Endothelial cell of umbilical vein (primary cell): ENCODE measurements around the gene CD226. TPM values are rescaled to one million over a fixed set of nuclear protein-coding genes. Genes with fewer than 3 reads are reported as not detected.
"Not testable (repeated sequence)": the region's sequence is repeated elsewhere in the genome, so short reads cannot be mapped to it uniquely, and the experiment has no call there.

Experiments
- BruUV-seq: library from RNA; stranded (reverse); fragments of 400-500 nt; replicated peaks from 2 replicates; lab custom pipeline; 2021; lab: Mats Ljungman, UMichigan
- CTCF ChIA-PET: fragments of 300-600, 350-600 bp; sonication (Branson Sonifier 250); formaldehyde crosslinking; loops from one replicate; lab custom pipeline; 2021; ENCODE audit warnings: antibody characterized with exemption, inconsistent platforms; lab: Charles Lee
- POLR2A ChIA-PET: fragments of 300-600, 350-600 bp; sonication (Branson Sonifier 250); formaldehyde crosslinking; loops from one replicate; lab custom pipeline; 2021; ENCODE audit warnings: antibody characterized with exemption, inconsistent platforms; lab: Charles Lee
- DNase-seq: peaks from one replicate; pipeline ENCODE4 v3.0.0-alpha.2; 2011; ENCODE audit warnings: low read depth, low spot score
- FAIRE-seq: peaks from 2 replicates; lab custom pipeline; 2011; peaks lifted over from hg19 to GRCh38; lab: Jason Lieb, UNC
- H2AFZ ChIP-seq: 2 replicates; pipeline ENCODE4 v1.6.0; 2012; ENCODE audit warnings: low read depth, low read length, control low read depth, inconsistent platforms
- H3K27ac ChIP-seq: 2 replicates; pipeline ENCODE4 v1.5.1; 2011; ENCODE audit warnings: low read depth, mild to moderate bottlenecking, control low read depth, low read length, moderate library complexity; ENCODE audit not compliant: insufficient read depth
- H3K27me3 ChIP-seq, 2 experiments: 2 replicates each; pipeline versions ENCODE4 v1.6.0 to v1.6.1; 2011; ENCODE audit warnings: low read length in 2 of 2, mixed read lengths in 1 of 2; ENCODE audit not compliant: control insufficient read depth in 2 of 2, insufficient read depth in 2 of 2
- H3K36me3 ChIP-seq, 2 experiments: 2 replicates in 1 of 2; 3 replicates in 1 of 2; pipeline ENCODE4 v1.5.1; 2011; ENCODE audit warnings: low read length in 2 of 2, mild to moderate bottlenecking in 1 of 2, moderate library complexity in 1 of 2; ENCODE audit not compliant: control insufficient read depth in 2 of 2, insufficient read depth in 2 of 2; ENCODE audit errors: extremely low read depth in 1 of 2
- H3K4me1 ChIP-seq: 3 replicates; pipeline ENCODE4 v1.5.1; 2011; ENCODE audit warnings: mild to moderate bottlenecking, low read length; ENCODE audit not compliant: control insufficient read depth, insufficient read depth; ENCODE audit errors: extremely low read depth
- H3K4me2 ChIP-seq: 2 replicates; pipeline ENCODE4 v1.6.1; 2011; ENCODE audit warnings: low read length, control low read depth, mixed read lengths; ENCODE audit not compliant: insufficient read depth
- H3K4me3 ChIP-seq, 3 experiments: fragments of 200-600 bp in 1 of 3; sonication (generic), shearing (Covaris generic) in 1 of 3; replicated peaks in 1 of 3; 2 replicates each; pipeline ENCODE4 v1.5.1; 2011 to 2016; ENCODE audit warnings: control low read depth in 3 of 3, low read length in 3 of 3, mild to moderate bottlenecking in 2 of 3, inconsistent platforms in 1 of 3, low read depth in 1 of 3, moderate library complexity in 1 of 3; ENCODE audit not compliant: insufficient read depth in 1 of 3
- H3K79me2 ChIP-seq: 2 replicates; pipeline ENCODE4 v1.6.0; 2012; ENCODE audit warnings: low read length, inconsistent platforms; ENCODE audit not compliant: control insufficient read depth, insufficient read depth
- H3K9ac ChIP-seq: replicated peaks from 2 replicates; pipeline ENCODE3; 2011; ENCODE audit warnings: low read length, control low read depth; ENCODE audit not compliant: insufficient read depth; ENCODE audit errors: extremely low read depth
- H3K9me1 ChIP-seq: replicated peaks from 3 replicates; pipeline ENCODE4 v1.6.0; 2011; ENCODE audit warnings: mild to moderate bottlenecking, low read length; ENCODE audit not compliant: control insufficient read depth, insufficient read depth; ENCODE audit errors: extremely low read depth
- H3K9me3 ChIP-seq: replicated peaks from 2 replicates; pipeline ENCODE4 v1.5.1; 2012; ENCODE audit warnings: low read length, inconsistent platforms; ENCODE audit not compliant: control insufficient read depth, insufficient read depth
- H4K20me1 ChIP-seq: replicated peaks from 2 replicates; pipeline ENCODE3; 2011; ENCODE audit warnings: mild to moderate bottlenecking, low read length; ENCODE audit not compliant: control insufficient read depth, insufficient read depth; ENCODE audit errors: extremely low read depth
- EZH2 ChIP-seq: IDR thresholded peaks from 2 replicates; pipeline ENCODE4 v1.6.1; 2012; ENCODE audit warnings: borderline replicate concordance, low read depth, mild to moderate bottlenecking, moderate library complexity, low read length, inconsistent platforms; ENCODE audit not compliant: severe bottlenecking
- GATA2 ChIP-seq: IDR thresholded peaks from 2 replicates; pipeline ENCODE4 v1.7.0; 2011; ENCODE audit warnings: low read depth, mild to moderate bottlenecking, moderate library complexity, mixed read lengths, low read length; ENCODE audit not compliant: insufficient read length, insufficient read depth
- MYC ChIP-seq: IDR thresholded peaks from one replicate; pipeline ENCODE4 v1.6.1; 2011; ENCODE audit warnings: mild to moderate bottlenecking, low read depth, low read length
- dilution Hi-C: fragments of 300-500 bp; cut with MboI; formaldehyde crosslinking; loops from one replicate; pipeline ENCODE4 v1.15.0; 2019; ENCODE audit warnings: low sequenced_read_pairs; ENCODE audit not compliant: extremely low pct_ligation_motif_present
- intact Hi-C: fragments of 100-400 bp; cut with micrococcal nuclease; formaldehyde crosslinking; loops from one replicate; pipeline ENCODE4 v1.10.0; 2022
- polyA plus RNA-seq, 4 experiments: library from polyadenylated mRNA; depleted of rRNA in 3 of 4; stranded (reverse) in 3 of 4; unstranded in 1 of 4; fragments of >200 nt; gene quantifications; 2 replicates each; pipeline versions ENCODE4 v1.2.1 to v1.2.3, GENCODE V29; 2011 to 2012; ENCODE audit warnings: missing spikeins in 1 of 4
- total RNA-seq: library from RNA; stranded (reverse); gene quantifications from 2 replicates; pipeline ENCODE4 v1.2.3, GENCODE V29; 2021
- TF ChIP-seq, protein P1 (sequence below), 2 donors: IDR thresholded peaks; 1 replicate in 1 of 2; 2 replicates in 1 of 2; pipeline ENCODE4 v1.5.1; 2011; ENCODE audit warnings: low read length in 2 of 2, mild to moderate bottlenecking in 2 of 2, moderate library complexity in 2 of 2, control low read depth in 1 of 2, inconsistent platforms in 1 of 2, low read depth in 1 of 2; ENCODE audit not compliant: insufficient read depth in 1 of 2; ENCODE audit errors: extremely low read depth in 1 of 2

CD226 gene
- total and polyA plus RNA-seq, 2 donors (not counting 3 experiments of a cell fraction or from before 2014, with no cell fraction given) = 0.20 TPM; not detected in 1

DNA sequence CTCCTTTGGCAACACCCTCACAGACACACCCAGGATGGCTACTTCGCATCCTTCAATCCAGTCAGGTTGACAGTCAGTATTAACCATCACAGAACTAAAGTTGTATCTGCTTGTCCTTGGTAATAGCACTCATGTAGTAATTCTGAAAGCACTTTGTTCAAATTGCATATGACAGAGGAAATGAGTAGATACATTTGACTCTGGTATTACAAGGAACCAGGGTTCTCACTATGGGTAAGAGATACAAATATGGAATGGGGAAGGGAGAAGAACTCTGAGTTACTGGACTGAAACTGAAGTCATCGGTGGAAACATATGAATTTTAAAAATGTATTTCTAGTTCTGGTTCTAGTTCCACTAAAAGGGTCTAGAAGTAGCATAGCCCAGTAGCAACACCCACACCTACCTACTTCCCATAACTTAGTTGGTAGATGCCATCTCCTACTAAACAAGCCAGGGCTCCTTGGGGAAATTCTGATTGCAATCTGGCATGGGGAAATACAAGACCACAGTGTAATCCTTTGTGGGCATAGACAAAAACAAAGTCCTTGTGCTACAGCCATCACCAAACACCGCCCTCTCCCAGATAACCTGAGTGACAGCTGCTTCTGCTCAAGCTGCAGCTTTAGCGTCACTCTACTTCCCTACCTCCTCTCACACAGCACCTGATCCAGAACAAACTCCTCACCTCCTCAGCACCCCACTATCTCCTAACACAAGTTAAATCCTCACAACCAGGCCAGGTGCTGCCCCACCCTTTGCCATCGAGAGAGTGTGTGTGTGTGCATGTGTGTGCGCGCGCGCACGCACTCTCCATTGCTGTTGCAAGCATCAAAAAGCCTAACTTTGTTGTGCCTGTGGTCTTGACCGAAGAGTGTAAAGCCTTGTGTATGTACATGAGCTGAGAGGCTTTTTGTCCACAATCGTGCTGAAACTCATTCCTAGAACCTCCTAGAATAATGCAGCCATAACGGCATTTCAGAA, 31.4 kb upstream of the CD226 start:
- no peak overlapping the region for H3K9ac ChIP-seq
- ChIA-PET POLR2A (no interaction called here), CTCF (no interaction called here)
- BruUV-seq = no TSS peak
- H3K4me2 ChIP-seq = no peak overlapping the region
- no peaks in the 10 kb centered on the region for H3K79me2 ChIP-seq
- no peaks in the 10 kb centered on the region for H3K9me3 ChIP-seq
- H3K27ac ChIP-seq = no peak overlapping the region
- TF ChIP-seq GATA2 = no peak
- no peak for TF ChIP-seq MYC
- no peak for TF ChIP-seq EZH2
- TF ChIP-seq, protein P1, sequence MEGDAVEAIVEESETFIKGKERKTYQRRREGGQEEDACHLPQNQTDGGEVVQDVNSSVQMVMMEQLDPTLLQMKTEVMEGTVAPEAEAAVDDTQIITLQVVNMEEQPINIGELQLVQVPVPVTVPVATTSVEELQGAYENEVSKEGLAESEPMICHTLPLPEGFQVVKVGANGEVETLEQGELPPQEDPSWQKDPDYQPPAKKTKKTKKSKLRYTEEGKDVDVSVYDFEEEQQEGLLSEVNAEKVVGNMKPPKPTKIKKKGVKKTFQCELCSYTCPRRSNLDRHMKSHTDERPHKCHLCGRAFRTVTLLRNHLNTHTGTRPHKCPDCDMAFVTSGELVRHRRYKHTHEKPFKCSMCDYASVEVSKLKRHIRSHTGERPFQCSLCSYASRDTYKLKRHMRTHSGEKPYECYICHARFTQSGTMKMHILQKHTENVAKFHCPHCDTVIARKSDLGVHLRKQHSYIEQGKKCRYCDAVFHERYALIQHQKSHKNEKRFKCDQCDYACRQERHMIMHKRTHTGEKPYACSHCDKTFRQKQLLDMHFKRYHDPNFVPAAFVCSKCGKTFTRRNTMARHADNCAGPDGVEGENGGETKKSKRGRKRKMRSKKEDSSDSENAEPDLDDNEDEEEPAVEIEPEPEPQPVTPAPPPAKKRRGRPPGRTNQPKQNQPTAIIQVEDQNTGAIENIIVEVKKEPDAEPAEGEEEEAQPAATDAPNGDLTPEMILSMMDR (IDR thresholded peaks at IDR 0.05; ENCODE audit: extremely low read depth in 1 of 2, insufficient read depth in 1 of 2, low read depth in 1 of 2, low read length in 2 of 2) = no peak
- H3K4me1 ChIP-seq = no peaks in the 10 kb centered on the region
- H3K9me1 ChIP-seq = no peaks in the 10 kb centered on the region
- H3K4me3 ChIP-seq = no peak overlapping the region
- no peaks in the 10 kb centered on the region for H4K20me1 ChIP-seq
- dilution Hi-C loops (no loop called here), intact Hi-C loops (no loop called here)
- H3K36me3 ChIP-seq = no peaks in the 10 kb centered on the region
- FAIRE-seq (no peak), DNase-seq (no peak)
- no peaks in the 10 kb centered on the region for H3K27me3 ChIP-seq
- no peak overlapping the region for H2AFZ ChIP-seq

GRCh38 chr18:69975294-69975693, 27.6 kb upstream of the CD226 start:
- H3K79me2 ChIP-seq, H3K9me3 ChIP-seq, dilution Hi-C loops, CTCF ChIA-PET, intact Hi-C loops, H3K4me1 ChIP-seq, H3K36me3 ChIP-seq, FAIRE-seq, H3K9ac ChIP-seq, H3K4me2 ChIP-seq, H3K9me1 ChIP-seq, H2AFZ ChIP-seq, H3K27ac ChIP-seq, DNase-seq, H3K27me3 ChIP-seq, POLR2A ChIA-PET, BruUV-seq, H3K4me3 ChIP-seq, H4K20me1 ChIP-seq: not testable (repeated sequence)
